ENCODE data around the gene NTMT1. TPM values are rescaled to one million over a fixed set of nuclear protein-coding genes. Genes with fewer than 3 reads are reported as not detected.
A peak's percentile ranks its signal among the peaks of the same experiment; 100 is the strongest.

Gene NTMT1
- total and polyA plus RNA-seq, 9 of the 15 experiments (the other 6 are each of a cell fraction or from before 2014, with no cell fraction given): 42.1 to 116 (median 74.7) TPM

DNA sequence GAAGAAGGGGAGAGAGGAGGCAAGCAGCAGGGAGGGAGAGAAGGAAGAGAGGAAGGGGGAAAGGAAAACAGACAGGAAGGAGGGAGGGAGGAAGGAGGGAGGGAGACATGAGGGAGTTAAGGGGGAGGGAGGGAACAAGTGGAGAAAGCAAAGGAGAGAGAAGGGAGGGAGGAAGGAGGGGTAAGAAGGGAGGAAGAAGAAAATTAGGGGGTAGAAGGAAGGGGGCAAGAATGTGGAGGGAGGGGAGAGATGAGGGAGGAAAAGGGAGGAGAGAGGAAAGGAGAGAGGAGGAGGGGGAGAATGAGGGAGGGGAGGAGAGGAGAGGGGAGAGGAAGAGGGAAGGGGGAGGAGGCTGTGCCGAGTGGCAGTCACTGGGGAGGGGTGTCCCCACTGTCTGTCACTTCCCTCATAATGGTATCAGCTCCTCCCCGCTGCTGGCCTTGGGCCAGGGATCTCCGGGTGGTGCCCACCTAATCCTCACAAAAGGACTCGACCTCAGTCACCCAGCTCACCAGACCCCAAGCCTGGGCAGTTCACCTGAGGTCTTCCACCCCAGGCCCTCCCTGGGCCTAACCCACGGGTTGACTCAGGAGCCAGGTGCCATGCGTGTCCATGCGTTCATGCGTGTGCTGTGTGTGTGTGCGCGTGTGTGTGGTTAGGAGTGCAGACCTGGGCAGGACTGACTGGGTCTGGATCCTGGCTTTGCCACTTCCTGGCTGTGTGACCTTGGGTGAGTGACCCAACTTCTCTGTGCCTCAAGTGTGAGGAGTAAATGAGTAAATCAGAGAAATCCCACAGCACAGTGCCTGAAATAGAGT lies 23.2 kb upstream of the NTMT1 start (continued):
- TF ChIP-seq ZBTB40 (IDR thresholded peaks at IDR 0.05) (no peak), ZBTB40 (CRISPR knock-in tag; IDR thresholded peaks at IDR 0.05) (no peak), THRAP3 (IDR thresholded peaks at IDR 0.05; ENCODE audit: borderline replicate concordance) (no peak), HDAC1 (IDR thresholded peaks at IDR 0.05) (peak in 1 of 2 experiments; percentile 58; a peak in 2 of 4 replicates), PPARD (CRISPR knock-in tag; IDR thresholded peaks at IDR 0.05) (no peak), SMAD4 (CRISPR knock-in tag; conservative IDR thresholded peaks at IDR 0.05) (0 out of 2 replicates have a peak, but pooled peaks have one; percentile 30), GATAD2A (IDR thresholded peaks at IDR 0.05) (peak; percentile 78; the same call in 1 of the 2 replicates), PYGO2 (tag; IDR thresholded peaks at IDR 0.05) (no peak), SMARCE1 (IDR thresholded peaks at IDR 0.05) (peak; percentile 61; the same call in 1 of the 2 replicates), RBM25 (IDR thresholded peaks at IDR 0.05; ENCODE audit: low read depth, low read length, severe bottlenecking) (peak; percentile 72), MAZ (CRISPR knock-in tag; conservative IDR thresholded peaks at IDR 0.05 in 1 of 2, IDR thresholded peaks at IDR 0.05 in 1 of 2) (0 out of 4 replicates have a peak, but pooled peaks of 1 of the 2 experiments have one; percentile 17), HLTF (IDR thresholded peaks at IDR 0.05) (peak; percentile 41; the same call in 1 of the 2 replicates), MCM5 (IDR thresholded peaks at IDR 0.05; ENCODE audit: low read depth) (no peak), GABPA (tag; conservative IDR thresholded peaks at IDR 0.05; ENCODE audit: low read depth) (peak; percentile 24; the same call in 1 of the 2 replicates), FOXK2 (conservative IDR thresholded peaks at IDR 0.05 in 1 of 2, IDR thresholded peaks at IDR 0.05 in 1 of 2; ENCODE audit: low read depth in 2 of 2) (0 out of 4 replicates have a peak, but pooled peaks of 1 of the 2 experiments have one; percentile 22), LARP7 (IDR thresholded peaks at IDR 0.05) (peak; percentile 76; the same call in 1 of the 2 replicates), MTA2 (IDR thresholded peaks at IDR 0.05; ENCODE audit: low read depth) (0 out of 2 replicates have a peak, but pooled peaks have one; percentile 11)
- TF ChIP-seq, protein P1, sequence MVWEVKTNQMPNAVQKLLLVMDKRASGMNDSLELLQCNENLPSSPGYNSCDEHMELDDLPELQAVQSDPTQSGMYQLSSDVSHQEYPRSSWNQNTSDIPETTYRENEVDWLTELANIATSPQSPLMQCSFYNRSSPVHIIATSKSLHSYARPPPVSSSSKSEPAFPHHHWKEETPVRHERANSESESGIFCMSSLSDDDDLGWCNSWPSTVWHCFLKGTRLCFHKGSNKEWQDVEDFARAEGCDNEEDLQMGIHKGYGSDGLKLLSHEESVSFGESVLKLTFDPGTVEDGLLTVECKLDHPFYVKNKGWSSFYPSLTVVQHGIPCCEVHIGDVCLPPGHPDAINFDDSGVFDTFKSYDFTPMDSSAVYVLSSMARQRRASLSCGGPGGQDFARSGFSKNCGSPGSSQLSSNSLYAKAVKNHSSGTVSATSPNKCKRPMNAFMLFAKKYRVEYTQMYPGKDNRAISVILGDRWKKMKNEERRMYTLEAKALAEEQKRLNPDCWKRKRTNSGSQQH (CRISPR knock-in tag; IDR thresholded peaks at IDR 0.05): peak; percentile 77; the same call in 1 of the 2 replicates

Data from K562 (cell line).